Measurements from ENCODE around the gene FAM136A.
A peak's percentile ranks its signal among the peaks of the same experiment; 100 is the strongest.
"Not testable (repeated sequence)": the region's sequence is repeated elsewhere in the genome, so short reads cannot be mapped to it uniquely, and the experiment has no call there.

The FAM136A gene

GRCh38 chr2:70301344-70302194 lies at the start of gene FAM136A:
Gene FAM136A (minus strand): TSS chr2:70302067. CDS start chr2:70302011, 56 bp downstream.
- no peak for FAIRE-seq

- no peak for FAIRE-seq
These were observed 48.2 kb upstream of the FAM136A start for GRCh38 chr2:70349921-70350685.

GRCh38 chr2:70347831-70348230 lies 46.0 kb upstream of the FAM136A start:
- FAIRE-seq = no peak

- FAIRE-seq = no peak
These were observed 42.3 kb upstream of the FAM136A start for GRCh38 chr2:70344195-70344594.

- FAIRE-seq = no peak
These were observed 39.6 kb upstream of the FAM136A start for GRCh38 chr2:70341477-70341765.

GRCh38 chr2:70340761-70341476 lies 39.1 kb upstream of the FAM136A start:
- FAIRE-seq = peak; percentile 76

- FAIRE-seq = no peak
These were observed 38.2 kb upstream of the FAM136A start for GRCh38 chr2:70340075-70340474.

GRCh38 chr2:70336552-70336951 lies 34.7 kb upstream of the FAM136A start:
- no peak for FAIRE-seq

- FAIRE-seq = no peak
These were observed 29.1 kb upstream of the FAM136A start for GRCh38 chr2:70331012-70331411.

GRCh38 chr2:70330476-70330875 lies 28.6 kb upstream of the FAM136A start:
- FAIRE-seq = no peak

- FAIRE-seq = no peak
These were observed 27.2 kb upstream of the FAM136A start for GRCh38 chr2:70328921-70329561.

GRCh38 chr2:70325875-70326274 lies 24.0 kb upstream of the FAM136A start:
- no peak for FAIRE-seq

- FAIRE-seq = no peak
These were observed 20.7 kb upstream of the FAM136A start for GRCh38 chr2:70322518-70322917.

- FAIRE-seq = no peak
These were observed 19.5 kb upstream of the FAM136A start for GRCh38 chr2:70321370-70321769.

- FAIRE-seq = no peak
These were observed 12.8 kb upstream of the FAM136A start for GRCh38 chr2:70314640-70315039.

GRCh38 chr2:70312560-70312959 lies 10.7 kb upstream of the FAM136A start:
- no peak for FAIRE-seq

GRCh38 chr2:70310899-70311298 lies 9.0 kb upstream of the FAM136A start:
- FAIRE-seq = no peak

- no peak for FAIRE-seq
These were observed 3.7 kb upstream of the FAM136A start for GRCh38 chr2:70305531-70305930.

GRCh38 chr2:70304498-70304897 lies 2.6 kb upstream of the FAM136A start:
- no peak for FAIRE-seq

GRCh38 chr2:70303186-70303585 lies 1.3 kb upstream of the FAM136A start:
- FAIRE-seq = no peak

GRCh38 chr2:70302195-70302546 lies 304 bp upstream of the FAM136A start:
- not testable (repeated sequence) for FAIRE-seq

GRCh38 chr2:70300771-70301343 lies 1.0 kb downstream of the FAM136A start:
- no peak for FAIRE-seq

GRCh38 chr2:70297828-70298227 lies 4.0 kb downstream of the FAM136A start:
- FAIRE-seq = not testable (repeated sequence)

Data from TTC549 (cell line).